ENCODE data around the gene WEE1.

Gene WEE1

GRCh38 chr11:9529334-9529650 lies 44.2 kb upstream of the WEE1 start:
- DNase-seq (ENCODE audit: low read depth), result peak; percentile 11

GRCh38 chr11:9530020-9530621 lies 43.3 kb upstream of the WEE1 start:
- no peak for TF ChIP-seq CTCF (conservative IDR thresholded peaks at IDR 0.05; ENCODE audit: control insufficient read depth, insufficient read depth, low read depth, low read length)
- DNase-seq (ENCODE audit: low read depth), result no peak
- no peak overlapping the region for H3K4me3 ChIP-seq (ENCODE audit: control insufficient read depth, low read depth, low read length)

More at GRCh38 chr11:9529334-9529650, 44.2 kb upstream of the WEE1 start:
- no peak for TF ChIP-seq CTCF (conservative IDR thresholded peaks at IDR 0.05; ENCODE audit: control insufficient read depth, insufficient read depth, low read depth, low read length)
- no peak overlapping the region for H3K4me3 ChIP-seq (ENCODE audit: control insufficient read depth, low read depth, low read length)

- TF ChIP-seq CTCF (conservative IDR thresholded peaks at IDR 0.05; ENCODE audit: control insufficient read depth, insufficient read depth, low read depth, low read length), result no peak
- DNase-seq (ENCODE audit: low read depth), result no peak
- H3K4me3 ChIP-seq (ENCODE audit: control insufficient read depth, low read depth, low read length), result no peak overlapping the region
Observed at GRCh38 chr11:9530901-9531625, 42.4 kb upstream of the WEE1 start.

- TF ChIP-seq CTCF (conservative IDR thresholded peaks at IDR 0.05; ENCODE audit: control insufficient read depth, insufficient read depth, low read depth, low read length), result no peak
- no peak overlapping the region for H3K4me3 ChIP-seq (ENCODE audit: control insufficient read depth, low read depth, low read length)
- DNase-seq (ENCODE audit: low read depth), result no peak
Observed at GRCh38 chr11:9533058-9533457, 40.4 kb upstream of the WEE1 start.

GRCh38 chr11:9533736-9534473 lies 39.6 kb upstream of the WEE1 start:
- no peak for TF ChIP-seq CTCF (conservative IDR thresholded peaks at IDR 0.05; ENCODE audit: control insufficient read depth, insufficient read depth, low read depth, low read length)

GRCh38 chr11:9535189-9535781 lies 38.2 kb upstream of the WEE1 start:
- peak; percentile 84 for TF ChIP-seq CTCF (conservative IDR thresholded peaks at IDR 0.05; ENCODE audit: control insufficient read depth, insufficient read depth, low read depth, low read length)
- H3K4me3 ChIP-seq (ENCODE audit: control insufficient read depth, low read depth, low read length), result no peak overlapping the region
- DNase-seq (ENCODE audit: low read depth), result peak; percentile 80

More at GRCh38 chr11:9533736-9534473, 39.6 kb upstream of the WEE1 start:
- H3K4me3 ChIP-seq (ENCODE audit: control insufficient read depth, low read depth, low read length), result no peak overlapping the region
- no peak for DNase-seq (ENCODE audit: low read depth)
